Measurements from ENCODE around the gene NRXN3. TPM values are rescaled to one million over a fixed set of nuclear protein-coding genes. Genes with fewer than 3 reads are reported as not detected.

NRXN3 gene
- total and polyA plus RNA-seq, 2 of the 13 experiments (the other 11 are each of a cell fraction or from before 2014, with no cell fraction given): 0.03 TPM; not detected in 1

- TF ChIP-seq NPAS2 (CRISPR knock-in tag; IDR thresholded peaks at IDR 0.05; ENCODE audit: borderline replicate concordance) (no peak), ZNF547 (CRISPR knock-in tag; IDR thresholded peaks at IDR 0.05) (no peak)
These were observed 1355.2 kb downstream of the NRXN3 start (continued) for GRCh38 chr14:79525416-79525815.

DNA sequence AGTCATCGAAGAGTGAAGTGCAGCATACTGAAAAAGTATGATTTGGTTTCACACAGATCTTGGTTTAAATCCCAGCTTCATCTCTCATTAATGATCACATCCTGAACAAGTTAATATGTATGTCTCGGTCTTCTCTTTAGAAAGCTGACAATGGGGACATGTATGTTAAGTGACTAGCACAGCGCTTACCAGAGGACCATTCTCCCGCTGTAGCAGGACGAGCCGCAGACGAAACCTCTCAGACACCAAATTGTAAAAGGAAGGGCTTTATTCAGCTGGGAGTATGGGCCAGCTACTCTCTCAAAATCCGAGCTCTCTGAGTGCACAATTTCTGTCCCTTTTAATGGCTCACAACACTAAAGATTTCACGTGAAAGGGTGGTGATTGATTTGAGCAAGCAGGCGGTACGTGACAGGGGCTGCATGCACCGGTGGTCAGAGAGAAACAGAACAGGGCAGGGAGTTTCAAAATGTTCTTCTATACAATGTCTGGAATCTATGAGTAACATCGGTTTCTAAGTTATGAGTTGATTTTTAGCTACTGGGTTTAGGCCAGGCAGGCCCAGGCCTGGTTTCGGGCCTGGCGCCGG is 1358.7 kb downstream of the NRXN3 start:
- no peak overlapping the region for H3K27ac ChIP-seq (ENCODE audit: extremely low read length, insufficient read depth, low read length)
- no peak overlapping the region for H2AFZ ChIP-seq (ENCODE audit: low read length)
- H3K9ac ChIP-seq (ENCODE audit: insufficient read depth, low read depth, low read length): no peak overlapping the region
- BruUV-seq (replicated peaks): no TSS peak
- TF ChIP-seq, protein P1, sequence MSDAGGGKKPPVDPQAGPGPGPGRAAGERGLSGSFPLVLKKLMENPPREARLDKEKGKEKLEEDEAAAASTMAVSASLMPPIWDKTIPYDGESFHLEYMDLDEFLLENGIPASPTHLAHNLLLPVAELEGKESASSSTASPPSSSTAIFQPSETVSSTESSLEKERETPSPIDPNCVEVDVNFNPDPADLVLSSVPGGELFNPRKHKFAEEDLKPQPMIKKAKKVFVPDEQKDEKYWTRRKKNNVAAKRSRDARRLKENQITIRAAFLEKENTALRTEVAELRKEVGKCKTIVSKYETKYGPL (CRISPR knock-in tag; IDR thresholded peaks at IDR 0.05): no peak
- TF ChIP-seq FOXM1 (CRISPR knock-in tag; IDR thresholded peaks at IDR 0.05) (no peak), ZNF33A (CRISPR knock-in tag; IDR thresholded peaks at IDR 0.05; ENCODE audit: borderline replicate concordance) (no peak), MZF1 (CRISPR knock-in tag; IDR thresholded peaks at IDR 0.05; ENCODE audit: borderline replicate concordance) (no peak), TBL1XR1 (IDR thresholded peaks at IDR 0.05; ENCODE audit: borderline replicate concordance, low read length, partially characterized antibody) (no peak), ARHGAP35 (CRISPR knock-in tag; IDR thresholded peaks at IDR 0.05; ENCODE audit: borderline replicate concordance) (no peak), ZSCAN30 (CRISPR knock-in tag; IDR thresholded peaks at IDR 0.05) (no peak), NCOR1 (IDR thresholded peaks at IDR 0.05; ENCODE audit: borderline replicate concordance, low read length) (no peak), ZNF558 (CRISPR knock-in tag; IDR thresholded peaks at IDR 0.05; ENCODE audit: borderline replicate concordance) (no peak), CAMTA2 (CRISPR knock-in tag; IDR thresholded peaks at IDR 0.05; ENCODE audit: borderline replicate concordance) (no peak), PAWR (CRISPR knock-in tag; IDR thresholded peaks at IDR 0.05; ENCODE audit: borderline replicate concordance) (no peak), TMF1 (CRISPR knock-in tag; IDR thresholded peaks at IDR 0.05; ENCODE audit: low read depth) (no peak), SRSF1 (optimal IDR thresholded peaks at IDR 0.05; ENCODE audit: low read depth, low read length) (no peak), ZFX (CRISPR knock-in tag; IDR thresholded peaks at IDR 0.05; ENCODE audit: low read depth) (no peak), MATR3 (CRISPR knock-in tag; IDR thresholded peaks at IDR 0.05) (no peak), SIX4 (CRISPR knock-in tag; IDR thresholded peaks at IDR 0.05) (no peak), GPN1 (CRISPR knock-in tag; IDR thresholded peaks at IDR 0.05; ENCODE audit: borderline replicate concordance) (no peak)
- WGBS (ENCODE audit: low lambda C conversion rate): 56% methylated on average over 16 of the region's 16 CpGs
- H3K4me3 ChIP-seq (replicated peaks in 1 of 3; ENCODE audit: insufficient read depth in 1 of 3, low read depth in 2 of 3, low read length in 3 of 3): no peak overlapping the region
- H3K9me3 ChIP-seq (ENCODE audit: low read length): peaks cover 61% of the 10 kb centered on the region
- no peaks in the 10 kb centered on the region for H3K4me1 ChIP-seq (ENCODE audit: insufficient read depth, low read length)
- no peaks in the 10 kb centered on the region for H3K27me3 ChIP-seq (ENCODE audit: control insufficient read depth in 1 of 2, insufficient read depth in 2 of 2, low read length in 2 of 2)
- no peaks in the 10 kb centered on the region for H3K36me3 ChIP-seq (replicated peaks in 1 of 2; ENCODE audit: control insufficient read depth in 1 of 2, insufficient read depth in 2 of 2, low read length in 2 of 2)
- no peaks in the 10 kb centered on the region for H3K79me2 ChIP-seq (ENCODE audit: insufficient read depth, low read length)
- ChIA-PET POLR2A (no interaction called here), CTCF (ENCODE audit: low intra/inter-chr PET ratio, low total read pairs) (no interaction called here)
- no peaks in the 10 kb centered on the region for H4K20me1 ChIP-seq (ENCODE audit: insufficient read depth, low read length)
- DNase-seq (ENCODE audit: low spot score) (no peak), FAIRE-seq (no peak), ATAC-seq (no peak)
- no peak overlapping the region for H3K4me2 ChIP-seq (ENCODE audit: low read depth, low read length)
- intact Hi-C loops (cut with micrococcal nuclease; ENCODE audit: unreplicated experiment) (no loop called here), in situ Hi-C loops (cut with HindIII; ENCODE audit: extremely low pct_ligation_motif_present, low pct_unique_long_range_greater_than_20kb) (no loop called here)

All from HepG2 (cell line).